Mucosa of stomach (tissue), 1 donor: ENCODE results near the gene CIDEA.

Experiments
- H3K27me3 ChIP-seq: one replicate; pipeline ENCODE4 v1.7.0; 2013; ENCODE audit warnings: mild to moderate bottlenecking, low read length; ENCODE audit not compliant: control insufficient read depth, insufficient read depth
- H3K36me3 ChIP-seq: one replicate; pipeline ENCODE4 v1.7.0; 2013; ENCODE audit warnings: low read length; ENCODE audit not compliant: control insufficient read depth, insufficient read depth
- H3K4me1 ChIP-seq: one replicate; pipeline ENCODE4 v1.7.0; 2013; ENCODE audit warnings: mild to moderate bottlenecking, low read length; ENCODE audit not compliant: control insufficient read depth, insufficient read depth
- H3K4me3 ChIP-seq: one replicate; pipeline ENCODE4 v1.7.0; 2013; ENCODE audit warnings: low read length
- H3K9ac ChIP-seq: one replicate; pipeline ENCODE4 v1.7.0; 2013; ENCODE audit warnings: mild to moderate bottlenecking, low read length, moderate library complexity
- H3K9me3 ChIP-seq: one replicate; pipeline ENCODE4 v1.7.0; 2013; ENCODE audit warnings: mild to moderate bottlenecking, low read length, moderate library complexity; ENCODE audit not compliant: control insufficient read depth
- donor health status: Pancreatic carcinoma.

Gene CIDEA

GRCh38 chr18:12296457-12296856, 42.3 kb downstream of the CIDEA start:
- no peaks in the 10 kb centered on the region for H3K4me1 ChIP-seq
- H3K9ac ChIP-seq = no peak overlapping the region
- H3K27me3 ChIP-seq = no peaks in the 10 kb centered on the region
- H3K4me3 ChIP-seq = no peak overlapping the region
- no peaks in the 10 kb centered on the region for H3K36me3 ChIP-seq
- no peaks in the 10 kb centered on the region for H3K9me3 ChIP-seq

GRCh38 chr18:12299862-12300261, 45.7 kb downstream of the CIDEA start:
- H3K4me1 ChIP-seq = peaks cover 2% of the 10 kb centered on the region
- no peak overlapping the region for H3K9ac ChIP-seq
- no peak overlapping the region for H3K4me3 ChIP-seq
- no peaks in the 10 kb centered on the region for H3K9me3 ChIP-seq
- no peaks in the 10 kb centered on the region for H3K27me3 ChIP-seq
- no peaks in the 10 kb centered on the region for H3K36me3 ChIP-seq

- H3K4me3 ChIP-seq = no peak overlapping the region
- H3K27me3 ChIP-seq = peaks cover 9% of the 10 kb centered on the region
- H3K9me3 ChIP-seq = no peaks in the 10 kb centered on the region
- H3K9ac ChIP-seq = no peak overlapping the region
- peaks cover 5% of the 10 kb centered on the region for H3K4me1 ChIP-seq
- no peaks in the 10 kb centered on the region for H3K36me3 ChIP-seq
These were observed 47.3 kb downstream of the CIDEA start for GRCh38 chr18:12301263-12302005.

- no peak overlapping the region for H3K4me3 ChIP-seq
- peaks cover 20% of the 10 kb centered on the region for H3K27me3 ChIP-seq
- no peaks in the 10 kb centered on the region for H3K9me3 ChIP-seq
- H3K9ac ChIP-seq = no peak overlapping the region
- H3K36me3 ChIP-seq = no peaks in the 10 kb centered on the region
- H3K4me1 ChIP-seq = peaks cover 5% of the 10 kb centered on the region
These were observed 48.4 kb downstream of the CIDEA start for GRCh38 chr18:12302391-12303147.

- peaks cover 34% of the 10 kb centered on the region for H3K27me3 ChIP-seq
These were observed 50.4 kb downstream of the CIDEA start for GRCh38 chr18:12304351-12305210.

GRCh38 chr18:12305211-12305610, 51.0 kb downstream of the CIDEA start:
- Histone ChIP-seq H3K36me3 (no peaks in the 10 kb centered on the region), H3K27me3 (peaks cover 37% of the 10 kb centered on the region), H3K9ac (no peak overlapping the region), H3K4me3 (no peak overlapping the region), H3K9me3 (no peaks in the 10 kb centered on the region), H3K4me1 (peaks cover 9% of the 10 kb centered on the region)

More at GRCh38 chr18:12304351-12305210, 50.4 kb downstream of the CIDEA start:
- no peaks in the 10 kb centered on the region for H3K9me3 ChIP-seq
- H3K36me3 ChIP-seq = no peaks in the 10 kb centered on the region
- H3K9ac ChIP-seq = no peak overlapping the region
- H3K4me1 ChIP-seq = peaks cover 9% of the 10 kb centered on the region
- H3K4me3 ChIP-seq = no peak overlapping the region

GRCh38 chr18:12305930-12306629, 51.9 kb downstream of the CIDEA start:
- Histone ChIP-seq H3K27me3 (peaks cover 37% of the 10 kb centered on the region), H3K36me3 (no peaks in the 10 kb centered on the region), H3K9ac (no peak overlapping the region), H3K4me3 (no peak overlapping the region), H3K9me3 (no peaks in the 10 kb centered on the region), H3K4me1 (peaks cover 9% of the 10 kb centered on the region)

- Histone ChIP-seq H3K9me3 (no peaks in the 10 kb centered on the region), H3K36me3 (no peaks in the 10 kb centered on the region), H3K27me3 (peaks cover 37% of the 10 kb centered on the region), H3K4me3 (no peak overlapping the region), H3K4me1 (peaks cover 9% of the 10 kb centered on the region), H3K9ac (peak overlapping the region; percentile 10)
These were observed 52.9 kb downstream of the CIDEA start for GRCh38 chr18:12306752-12307700.

GRCh38 chr18:12307701-12308385, 53.7 kb downstream of the CIDEA start, which contains the start of gene TUBB6:
Gene TUBB6 (plus strand): TSS chr18:12308241. CDS start chr18:12308293, 52 bp downstream.
- peaks cover 37% of the 10 kb centered on the region for H3K27me3 ChIP-seq
- peaks cover 9% of the 10 kb centered on the region for H3K4me1 ChIP-seq
- H3K36me3 ChIP-seq = no peaks in the 10 kb centered on the region
- H3K9ac ChIP-seq = peak within 1 kb of the TSS; percentile 48
- H3K4me3 ChIP-seq = peak within 1 kb of the TSS; percentile 19
- H3K9me3 ChIP-seq = no peaks in the 10 kb centered on the region

- Histone ChIP-seq H3K9me3 (no peaks in the 10 kb centered on the region), H3K27me3 (peaks cover 37% of the 10 kb centered on the region), H3K4me3 (peak overlapping the region; percentile 19), H3K4me1 (peaks cover 13% of the 10 kb centered on the region), H3K36me3 (no peaks in the 10 kb centered on the region), H3K9ac (peak overlapping the region; percentile 48)
These were observed 54.4 kb downstream of the CIDEA start for GRCh38 chr18:12308386-12309100.
